Measurements from ENCODE around the gene SPRY4.

SPRY4 gene

GRCh38 chr5:142311725-142312124, 13.1 kb downstream of the SPRY4 start:
- Histone ChIP-seq H3K4me3 (ENCODE audit: low read depth, low read length) (no peak overlapping the region), H3K27me3 (no peaks in the 10 kb centered on the region), H3K36me3 (peaks cover 77% of the 10 kb centered on the region), H3K4me1 (peaks cover 20% of the 10 kb centered on the region), H3K9me3 (no peaks in the 10 kb centered on the region)
- DNase-seq = no peak
- no peak for TF ChIP-seq CTCF (IDR thresholded peaks at IDR 0.05; ENCODE audit: low read depth, low read length)

- no peaks in the 10 kb centered on the region for H3K9me3 ChIP-seq
- H3K36me3 ChIP-seq = peaks cover 74% of the 10 kb centered on the region
- no peak for TF ChIP-seq CTCF (IDR thresholded peaks at IDR 0.05; ENCODE audit: low read depth, low read length)
- DNase-seq = no peak
- peaks cover 15% of the 10 kb centered on the region for H3K4me1 ChIP-seq
- H3K27me3 ChIP-seq = no peaks in the 10 kb centered on the region
- no peak overlapping the region for H3K4me3 ChIP-seq (ENCODE audit: low read depth, low read length)
These were observed 14.0 kb downstream of the SPRY4 start for GRCh38 chr5:142310803-142311202.

GRCh38 chr5:142309747-142310318, 15.0 kb downstream of the SPRY4 start:
- no peak for DNase-seq
- no peak for TF ChIP-seq CTCF (IDR thresholded peaks at IDR 0.05; ENCODE audit: low read depth, low read length)
- H3K4me3 ChIP-seq (ENCODE audit: low read depth, low read length) = no peak overlapping the region
- peaks cover 64% of the 10 kb centered on the region for H3K36me3 ChIP-seq
- no peaks in the 10 kb centered on the region for H3K9me3 ChIP-seq
- no peaks in the 10 kb centered on the region for H3K27me3 ChIP-seq
- H3K4me1 ChIP-seq = peaks cover 9% of the 10 kb centered on the region

GRCh38 chr5:142308358-142308757, 16.5 kb downstream of the SPRY4 start:
- Histone ChIP-seq H3K36me3 (peaks cover 51% of the 10 kb centered on the region), H3K9me3 (no peaks in the 10 kb centered on the region), H3K4me1 (peaks cover 7% of the 10 kb centered on the region), H3K4me3 (ENCODE audit: low read depth, low read length) (no peak overlapping the region), H3K27me3 (no peaks in the 10 kb centered on the region)
- no peak for TF ChIP-seq CTCF (IDR thresholded peaks at IDR 0.05; ENCODE audit: low read depth, low read length)
- DNase-seq = no peak

GRCh38 chr5:142307146-142307890, 17.5 kb downstream of the SPRY4 start:
- Histone ChIP-seq H3K9me3 (no peaks in the 10 kb centered on the region), H3K27me3 (no peaks in the 10 kb centered on the region), H3K4me1 (peaks cover 7% of the 10 kb centered on the region), H3K36me3 (peaks cover 41% of the 10 kb centered on the region), H3K4me3 (ENCODE audit: low read depth, low read length) (no peak overlapping the region)
- no peak for DNase-seq
- TF ChIP-seq CTCF (IDR thresholded peaks at IDR 0.05; ENCODE audit: low read depth, low read length) = no peak

GRCh38 chr5:142306077-142306502, 18.7 kb downstream of the SPRY4 start:
- Histone ChIP-seq H3K4me1 (peaks cover 7% of the 10 kb centered on the region), H3K9me3 (no peaks in the 10 kb centered on the region), H3K4me3 (ENCODE audit: low read depth, low read length) (no peak overlapping the region), H3K36me3 (peaks cover 29% of the 10 kb centered on the region), H3K27me3 (no peaks in the 10 kb centered on the region)
- no peak for TF ChIP-seq CTCF (IDR thresholded peaks at IDR 0.05; ENCODE audit: low read depth, low read length)
- no peak for DNase-seq

Data from BE2C (cell line).